H1 (cell line): Measurements from ENCODE around the gene UBE2V1. TPM values are rescaled to one million over a fixed set of nuclear protein-coding genes. Genes with fewer than 3 reads are reported as not detected.

ENCODE experiments used
- CTCF ChIA-PET: fragments of 300-600 bp; sonication (Branson Sonifier 250); formaldehyde crosslinking; loops from one replicate; lab custom pipeline; 2021; ENCODE audit not compliant: partially characterized antibody; lab: Charles Lee
- POLR2A ChIA-PET: fragments of 300-600 bp; sonication (Branson Sonifier 250); formaldehyde crosslinking; loops from one replicate; lab custom pipeline; 2021; ENCODE audit warnings: inconsistent platforms; ENCODE audit not compliant: partially characterized antibody; lab: Charles Lee
- DNase-seq, 2 experiments: peaks; one replicate each; pipeline versions ENCODE4 v3.0.0 to v3.0.0-alpha.2; 2010 to 2022; ENCODE audit warnings: low spot score in 2 of 2, low read depth in 1 of 2, mixed read lengths in 1 of 2
- FAIRE-seq: peaks from 2 replicates; lab custom pipeline; 2011; peaks lifted over from hg19 to GRCh38; lab: Jason Lieb, UNC
- H2AFZ ChIP-seq: 2 replicates; pipeline ENCODE4 v1.8.1; 2012; ENCODE audit warnings: low read length, inconsistent platforms
- H2AK5ac ChIP-seq: 2 replicates; pipeline ENCODE4 v1.6.1; 2013; ENCODE audit warnings: low read depth, low read length
- H2BK120ac ChIP-seq: replicated peaks from 2 replicates; pipeline ENCODE3; 2013; ENCODE audit warnings: low read depth, low read length, inconsistent platforms
- H2BK12ac ChIP-seq: 2 replicates; pipeline ENCODE4 v1.6.1; 2013; ENCODE audit warnings: low read depth, low read length
- H2BK15ac ChIP-seq: 2 replicates; pipeline ENCODE4 v1.6.1; 2013; ENCODE audit warnings: low read length
- H2BK20ac ChIP-seq: 2 replicates; pipeline ENCODE4 v1.6.1; 2013; ENCODE audit warnings: low read length
- H2BK5ac ChIP-seq: 2 replicates; pipeline ENCODE4 v1.6.1; 2013; ENCODE audit warnings: low read depth, low read length
- H3K14ac ChIP-seq: 2 replicates; pipeline ENCODE4 v1.6.1; 2013; ENCODE audit warnings: inconsistent platforms; ENCODE audit not compliant: insufficient read length
- H3K18ac ChIP-seq: 2 replicates; pipeline ENCODE4 v1.6.1; 2013; ENCODE audit warnings: low read length; ENCODE audit errors: extremely low read depth
- H3K23ac ChIP-seq: 2 replicates; pipeline ENCODE4 v1.6.1; 2013; ENCODE audit warnings: inconsistent platforms; ENCODE audit not compliant: insufficient read length
- H3K23me2 ChIP-seq: 2 replicates; pipeline ENCODE4 v1.6.1; 2013; ENCODE audit warnings: low read depth, low read length
- H3K27ac ChIP-seq: 2 replicates; pipeline ENCODE4 v1.6.1; 2011; ENCODE audit warnings: low read depth, low read length, inconsistent platforms
- H3K27me3 ChIP-seq, 4 experiments: replicated peaks in 1 of 4; 1 replicate in 1 of 4; 2 replicates in 3 of 4; pipeline versions ENCODE4 v1.6.1 to v1.8.1; 2011 to 2013; ENCODE audit warnings: low read length in 3 of 4, mild to moderate bottlenecking in 3 of 4, inconsistent platforms in 2 of 4, mixed read lengths in 2 of 4, moderate library complexity in 1 of 4; ENCODE audit not compliant: control insufficient read depth in 3 of 4, insufficient read depth in 3 of 4; ENCODE audit errors: extremely low read depth in 1 of 4
- H3K36me3 ChIP-seq, 4 experiments: 2 replicates each; pipeline versions ENCODE4 v1.6.1 to v1.8.1; 2011 to 2013; ENCODE audit warnings: mild to moderate bottlenecking in 4 of 4, low read length in 3 of 4, moderate library complexity in 2 of 4, control low read depth in 1 of 4, inconsistent platforms in 1 of 4; ENCODE audit not compliant: insufficient read depth in 4 of 4, control insufficient read depth in 2 of 4
- H3K4ac ChIP-seq: replicated peaks from 2 replicates; pipeline ENCODE3; 2013; ENCODE audit warnings: low read length, low read depth, mixed read lengths, inconsistent platforms; ENCODE audit not compliant: insufficient read length
- H3K4me1 ChIP-seq, 4 experiments: replicated peaks in 1 of 4; 1 replicate in 1 of 4; 2 replicates in 3 of 4; pipeline versions ENCODE4 v1.6.1 to v1.8.1; 2011 to 2013; ENCODE audit warnings: low read length in 3 of 4, inconsistent platforms in 2 of 4, mixed read lengths in 1 of 4; ENCODE audit not compliant: insufficient read depth in 4 of 4, control insufficient read depth in 3 of 4
- H3K4me2 ChIP-seq, 2 experiments: 2 replicates each; pipeline versions ENCODE4 v1.6.1 to v1.8.1; 2011 to 2013; ENCODE audit warnings: low read depth in 2 of 2, low read length in 2 of 2, control low read depth in 1 of 2, inconsistent platforms in 1 of 2, mild to moderate bottlenecking in 1 of 2; ENCODE audit not compliant: insufficient read depth in 1 of 2
- H3K4me3 ChIP-seq, 4 experiments: fragments of 200-600, 300-600 bp in 1 of 4; sonication (generic), shearing (Covaris generic), sonication (Bioruptor Twin) in 1 of 4; 2 replicates each; pipeline versions ENCODE4 v1.5.1 to v1.8.1; 2011 to 2016; ENCODE audit warnings: low read length in 4 of 4, low read depth in 3 of 4, control low read depth in 2 of 4, inconsistent platforms in 2 of 4, mild to moderate bottlenecking in 2 of 4, mixed read lengths in 1 of 4, moderate library complexity in 1 of 4; ENCODE audit not compliant: insufficient read depth in 2 of 4; ENCODE audit errors: extremely low read depth in 1 of 4
- H3K56ac ChIP-seq: replicated peaks from 2 replicates; pipeline ENCODE3; 2013; ENCODE audit warnings: low read depth, mild to moderate bottlenecking, mixed read lengths, low read length, inconsistent platforms; ENCODE audit not compliant: insufficient read length
- H3K79me1 ChIP-seq: 2 replicates; pipeline ENCODE4 v1.6.1; 2013; ENCODE audit warnings: low read depth, low read length, control low read depth
- H3K79me2 ChIP-seq, 2 experiments: 2 replicates each; pipeline versions ENCODE4 v1.6.1 to v1.8.1; 2012 to 2013; ENCODE audit warnings: low read length in 2 of 2, mild to moderate bottlenecking in 2 of 2, inconsistent platforms in 1 of 2; ENCODE audit not compliant: insufficient read depth in 2 of 2, control insufficient read depth in 1 of 2
- H3K9ac ChIP-seq, 4 experiments: replicated peaks in 1 of 4; 1 replicate in 1 of 4; 2 replicates in 3 of 4; pipeline versions ENCODE4 v1.6.1 to v1.8.1; 2011 to 2013; ENCODE audit warnings: low read depth in 3 of 4, low read length in 3 of 4, control low read depth in 2 of 4, mild to moderate bottlenecking in 2 of 4, moderate library complexity in 2 of 4, inconsistent platforms in 1 of 4; ENCODE audit errors: extremely low read depth in 1 of 4
- H3K9me3 ChIP-seq, 2 experiments: 2 replicates each; pipeline versions ENCODE4 v1.6.1 to v1.8.1; 2012 to 2013; ENCODE audit warnings: mild to moderate bottlenecking in 2 of 2, moderate library complexity in 2 of 2, control low read depth in 1 of 2, inconsistent platforms in 1 of 2, low read depth in 1 of 2, low read length in 1 of 2, mixed read lengths in 1 of 2; ENCODE audit not compliant: insufficient read depth in 2 of 2
- H4K20me1 ChIP-seq, 2 experiments: replicated peaks in 1 of 2; 2 replicates each; pipeline versions ENCODE3 to v1.8.1; 2011 to 2013; ENCODE audit warnings: inconsistent platforms in 2 of 2, low read length in 2 of 2, mild to moderate bottlenecking in 1 of 2; ENCODE audit not compliant: insufficient read depth in 2 of 2, control insufficient read depth in 1 of 2
- H4K5ac ChIP-seq: 2 replicates; pipeline ENCODE4 v1.6.1; 2013; ENCODE audit warnings: low read length, low read depth, mixed read lengths, inconsistent platforms; ENCODE audit not compliant: insufficient read length
- H4K8ac ChIP-seq: 2 replicates; pipeline ENCODE4 v1.8.0; 2013; ENCODE audit warnings: mild to moderate bottlenecking, moderate library complexity, low read length, inconsistent platforms; ENCODE audit not compliant: insufficient read depth; ENCODE audit errors: extremely low read depth
- H4K91ac ChIP-seq: replicated peaks from 2 replicates; pipeline ENCODE3; 2013; ENCODE audit warnings: low read length, mixed read lengths, inconsistent platforms; ENCODE audit not compliant: insufficient read length
- CREB1 ChIP-seq: IDR thresholded peaks from 2 replicates; pipeline ENCODE4 v1.6.1; 2012; ENCODE audit warnings: inconsistent platforms
- GABPA ChIP-seq: IDR thresholded peaks from 2 replicates; pipeline ENCODE4 v1.6.1; 2011; ENCODE audit warnings: mild to moderate bottlenecking, low read length, moderate library complexity, borderline replicate concordance; ENCODE audit not compliant: insufficient read depth
- KDM4A ChIP-seq: IDR thresholded peaks from one replicate; pipeline ENCODE4 v1.7.1; 2012; ENCODE audit warnings: low read depth, mild to moderate bottlenecking, moderate library complexity, low read length, inconsistent platforms; ENCODE audit not compliant: severe bottlenecking
- NANOG ChIP-seq: IDR thresholded peaks from 2 replicates; pipeline ENCODE4 v1.6.1; 2011; ENCODE audit warnings: low read length, low read depth, mild to moderate bottlenecking, inconsistent platforms; ENCODE audit not compliant: insufficient read depth, poor library complexity, severe bottlenecking
- POLR2AphosphoS5 ChIP-seq: IDR thresholded peaks from 2 replicates; pipeline ENCODE4 v1.6.1; 2011; ENCODE audit warnings: low read depth, low read length
- SAP30 ChIP-seq: fragments of 300-600 bp; sonication (generic); IDR thresholded peaks from 2 replicates; pipeline ENCODE4 v1.7.1; 2012; ENCODE audit warnings: low read length, moderate library complexity, mild to moderate bottlenecking, inconsistent platforms; ENCODE audit not compliant: insufficient read depth, insufficient replicate concordance
- WGBS, 2 experiments: shearing (Covaris generic) in 1 of 2; methylation state at CpG; one replicate each; pipeline versions ENCODE4 v1.1.6 to v1.1.7; 2013 to 2015; ENCODE audit warnings: low lambda C conversion rate in 2 of 2, mixed read lengths in 2 of 2, inconsistent platforms in 1 of 2, low coverage in 1 of 2, missing lambda C conversion rate in 1 of 2; ENCODE audit not compliant: insufficient replicate concordance in 2 of 2, insufficient coverage in 1 of 2, insufficient read length in 1 of 2; ENCODE audit errors: extremely low coverage in 1 of 2, missing lambda C conversion rate in 1 of 2; 5-methylcytosine and 5-hydroxymethylcytosine counted together
- polyA plus RNA-seq, 7 experiments: library from polyadenylated mRNA; depleted of rRNA in 3 of 7; stranded (reverse) in 5 of 7; unstranded in 2 of 7; fragments of >200 nt in 5 of 7; fragments of 200-250 nt in 2 of 7; gene quantifications; 1 replicate in 5 of 7; 2 replicates in 1 of 7; 4 replicates in 1 of 7; pipeline versions ENCODE4 v1.2.1 to v1.2.3, GENCODE V29; 2011 to 2013; ENCODE audit warnings: missing spikeins in 2 of 7, mixed read lengths in 2 of 7
- total RNA-seq: library from RNA; stranded (reverse); fragmentation: NEBNext Ultra II Directional; extraction: Animal tissue kit (Norgen Biotek cat#: 25700); gene quantifications from 2 replicates; pipeline ENCODE4 v1.2.1, GENCODE V29; 2021
- TF ChIP-seq, protein P1 (sequence below): IDR thresholded peaks from 2 replicates; pipeline ENCODE4 v1.6.1; 2012; ENCODE audit warnings: inconsistent platforms

UBE2V1 gene
- total and polyA plus RNA-seq, 2 of the 8 experiments (the other 6 are each of a cell fraction or from before 2014, with no cell fraction given) = 141 to 184 TPM

DNA sequence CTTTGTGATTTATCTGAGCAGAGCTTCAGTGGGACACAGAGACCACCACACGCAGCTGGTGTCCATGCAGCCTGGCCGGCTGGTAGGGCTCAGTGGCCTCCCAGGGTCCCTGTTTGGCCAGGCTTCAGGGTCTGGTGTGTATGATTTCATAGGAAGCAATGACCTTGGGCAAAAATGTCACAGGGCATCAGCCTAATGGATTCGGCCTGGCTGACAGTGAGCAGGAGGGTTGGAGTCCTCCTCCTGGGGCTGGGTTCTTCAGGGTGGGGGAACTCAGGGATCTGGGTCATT lies 47.7 kb downstream of the UBE2V1 start:
- no peak for DNase-seq
- no peak overlapping the region for H2BK12ac ChIP-seq
- peak overlapping the region; percentile 77 for H4K8ac ChIP-seq
- H2AFZ ChIP-seq = no peak overlapping the region
- H4K5ac ChIP-seq = no peak overlapping the region
- H2BK15ac ChIP-seq = 0 out of 2 replicates have a peak overlapping the region, but pooled peaks have one; percentile 46
- H2BK20ac ChIP-seq = no peak overlapping the region
- no peaks in the 10 kb centered on the region for H3K79me1 ChIP-seq
- no peak for TF ChIP-seq CREB1
- TF ChIP-seq, protein P1, sequence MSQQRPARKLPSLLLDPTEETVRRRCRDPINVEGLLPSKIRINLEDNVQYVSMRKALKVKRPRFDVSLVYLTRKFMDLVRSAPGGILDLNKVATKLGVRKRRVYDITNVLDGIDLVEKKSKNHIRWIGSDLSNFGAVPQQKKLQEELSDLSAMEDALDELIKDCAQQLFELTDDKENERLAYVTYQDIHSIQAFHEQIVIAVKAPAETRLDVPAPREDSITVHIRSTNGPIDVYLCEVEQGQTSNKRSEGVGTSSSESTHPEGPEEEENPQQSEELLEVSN = no peak
- TF ChIP-seq KDM4A = no peak
- no peak for TF ChIP-seq NANOG
- no peak for TF ChIP-seq POLR2AphosphoS5
- TF ChIP-seq GABPA = no peak
- TF ChIP-seq SAP30 = no peak
- TF ChIP-seq, all 59 proteins: peak for 0
- no peak overlapping the region for H3K4me2 ChIP-seq
- H2AK5ac ChIP-seq = no peak overlapping the region
- H2BK120ac ChIP-seq = no peak overlapping the region
- no peaks in the 10 kb centered on the region for H3K23me2 ChIP-seq
- no peaks in the 10 kb centered on the region for H3K27me3 ChIP-seq
- H3K36me3 ChIP-seq = no peaks in the 10 kb centered on the region
- no peak overlapping the region for H3K56ac ChIP-seq
- H3K79me2 ChIP-seq = no peaks in the 10 kb centered on the region
- H3K4ac ChIP-seq = no peak overlapping the region
- H3K18ac ChIP-seq = no peak overlapping the region
- ChIA-PET POLR2A (interaction anchor here (1.8 to 19.2 kb wide), 2 partner anchors 82 to 128 kb away, joined by 5 to 287 read pairs; partner anchors contain the start of gene SNAI1), CTCF (interaction anchor here (0.6 to 21.4 kb wide), 5 partner anchors 9 to 508 kb away, joined by 3 to 514 read pairs (median 3); partner anchors contain the start of gene SNAI1)
- no peaks in the 10 kb centered on the region for H3K9me3 ChIP-seq
- H4K91ac ChIP-seq = no peak overlapping the region
- no peak overlapping the region for H3K9ac ChIP-seq
- no peak overlapping the region for H3K23ac ChIP-seq
- 90% methylated on average over 3 of the region's 3 CpGs; no CpG with 5 or more reads in 1 of the 2 experiments for WGBS, 2 experiments
- H4K20me1 ChIP-seq = no peaks in the 10 kb centered on the region
- H2BK5ac ChIP-seq = no peak overlapping the region
- no peak overlapping the region for H3K4me3 ChIP-seq
- H3K4me1 ChIP-seq = no peaks in the 10 kb centered on the region; a peak in 2 of 7 replicates
- H3K27ac ChIP-seq = no peak overlapping the region
- FAIRE-seq = no peak
- no peak overlapping the region for H3K14ac ChIP-seq
